Measurements from ENCODE around the gene MYBPH.

MYBPH gene

DNA sequence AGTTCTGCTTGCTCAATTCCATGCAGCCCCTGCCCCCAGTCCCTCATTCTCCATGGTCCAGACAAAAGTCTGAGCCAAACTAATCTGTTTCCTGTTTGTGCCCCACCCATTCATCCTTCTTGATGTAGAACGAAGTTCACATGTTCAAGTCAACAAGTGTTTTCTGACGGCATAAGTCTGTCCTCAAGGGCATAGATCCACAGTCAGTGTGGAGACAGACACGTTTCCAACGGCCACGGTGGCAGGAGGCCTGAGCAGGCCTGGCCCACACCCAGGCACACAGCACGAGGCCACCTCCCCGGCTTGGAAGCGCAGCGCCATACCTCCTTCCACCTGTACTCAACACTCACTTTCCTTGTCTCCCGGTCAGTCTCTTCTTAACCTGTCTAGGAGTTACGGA lies 32.0 kb downstream of the MYBPH start:
- H3K9ac ChIP-seq (ENCODE audit: low read depth, low read length, poor library complexity, severe bottlenecking) = no peak overlapping the region
- H4K20me1 ChIP-seq (ENCODE audit: insufficient read depth, low read length, poor library complexity, severe bottlenecking) = no peaks in the 10 kb centered on the region
- H3K9me2 ChIP-seq (replicated peaks; ENCODE audit: low read depth, low read length) = no peaks in the 10 kb centered on the region
- H2AFZ ChIP-seq (ENCODE audit: low read length) = no peak overlapping the region
- H3K27me3 ChIP-seq (ENCODE audit: insufficient read depth, low read length, poor library complexity, severe bottlenecking) = no peaks in the 10 kb centered on the region
- H3K36me3 ChIP-seq (ENCODE audit: insufficient read depth, low read length) = no peaks in the 10 kb centered on the region
- no peaks in the 10 kb centered on the region for H3K9me3 ChIP-seq (ENCODE audit: insufficient read depth, low read depth, low read length)
- H3F3A ChIP-seq (ENCODE audit: low read depth) = no peaks in the 10 kb centered on the region
- H3K79me2 ChIP-seq (ENCODE audit: insufficient read depth, low read length) = no peaks in the 10 kb centered on the region
- no peak overlapping the region for H3K4me3 ChIP-seq (ENCODE audit: low read length, poor library complexity, severe bottlenecking)
- H3K4me2 ChIP-seq (ENCODE audit: low read depth, low read length, poor library complexity, severe bottlenecking) = no peak overlapping the region
- no peak for TF ChIP-seq CTCF (conservative IDR thresholded peaks at IDR 0.05; ENCODE audit: low read length)
- TF ChIP-seq EZH2phosphoT487 (IDR thresholded peaks at IDR 0.05; ENCODE audit: borderline replicate concordance) = no peak
- no peaks in the 10 kb centered on the region for H3K4me1 ChIP-seq (ENCODE audit: insufficient read depth, low read length, poor library complexity, severe bottlenecking)

DNA sequence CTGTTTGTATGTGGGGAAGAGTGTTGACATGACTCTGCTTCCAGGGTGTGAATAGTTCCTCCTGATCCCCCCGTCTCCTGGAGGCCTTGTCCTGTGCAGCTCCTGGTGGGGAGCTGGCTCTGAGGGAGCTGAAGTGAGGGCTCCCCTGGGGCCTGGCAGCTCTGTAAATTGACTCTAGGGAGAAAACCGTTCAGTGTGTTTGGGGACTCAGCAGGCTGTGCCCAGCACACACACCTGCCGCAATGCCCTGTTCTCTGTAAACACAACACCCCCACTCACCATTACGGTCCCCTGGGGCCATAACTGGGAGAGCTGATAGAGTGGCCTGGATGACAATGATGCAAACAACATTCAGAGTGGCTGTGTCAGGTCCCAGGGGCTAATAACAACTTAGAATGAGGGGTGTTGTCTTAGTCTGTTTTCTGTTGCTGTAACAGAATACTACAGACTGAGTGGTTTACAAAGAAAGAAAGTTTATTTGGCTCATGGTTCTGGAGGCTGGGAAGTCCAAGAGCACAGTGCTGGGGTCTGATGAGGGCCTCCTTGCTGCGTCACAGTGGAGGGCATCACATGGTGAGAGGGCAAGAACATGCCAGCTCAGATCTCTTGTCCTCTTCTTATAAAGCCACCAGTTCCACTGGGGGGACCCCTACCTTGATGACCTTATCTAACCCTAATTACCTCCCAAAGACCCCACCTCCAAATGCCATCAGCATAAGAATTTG lies 32.8 kb downstream of the MYBPH start:
- no peaks in the 10 kb centered on the region for H4K20me1 ChIP-seq (ENCODE audit: insufficient read depth, low read length, poor library complexity, severe bottlenecking)
- TF ChIP-seq CTCF (conservative IDR thresholded peaks at IDR 0.05; ENCODE audit: low read length) (no peak), EZH2phosphoT487 (IDR thresholded peaks at IDR 0.05; ENCODE audit: borderline replicate concordance) (no peak)
- no peaks in the 10 kb centered on the region for H3K79me2 ChIP-seq (ENCODE audit: insufficient read depth, low read length)
- H3K9me3 ChIP-seq (ENCODE audit: insufficient read depth, low read depth, low read length) = no peaks in the 10 kb centered on the region
- no peak overlapping the region for H3K9ac ChIP-seq (ENCODE audit: low read depth, low read length, poor library complexity, severe bottlenecking)
- H3K4me2 ChIP-seq (ENCODE audit: low read depth, low read length, poor library complexity, severe bottlenecking) = no peak overlapping the region
- H3K9me2 ChIP-seq (replicated peaks; ENCODE audit: low read depth, low read length) = no peaks in the 10 kb centered on the region
- H3F3A ChIP-seq (ENCODE audit: low read depth) = no peaks in the 10 kb centered on the region
- H3K27me3 ChIP-seq (ENCODE audit: insufficient read depth, low read length, poor library complexity, severe bottlenecking) = no peaks in the 10 kb centered on the region
- H3K4me3 ChIP-seq (ENCODE audit: low read length, poor library complexity, severe bottlenecking) = no peak overlapping the region
- H3K36me3 ChIP-seq (ENCODE audit: insufficient read depth, low read length) = no peaks in the 10 kb centered on the region
- H2AFZ ChIP-seq (ENCODE audit: low read length) = no peak overlapping the region
- H3K4me1 ChIP-seq (ENCODE audit: insufficient read depth, low read length, poor library complexity, severe bottlenecking) = no peaks in the 10 kb centered on the region

- no peaks in the 10 kb centered on the region for H3K9me3 ChIP-seq (ENCODE audit: insufficient read depth, low read depth, low read length)
- no peak overlapping the region for H3K4me3 ChIP-seq (ENCODE audit: low read length, poor library complexity, severe bottlenecking)
- no peaks in the 10 kb centered on the region for H3K36me3 ChIP-seq (ENCODE audit: insufficient read depth, low read length)
- no peaks in the 10 kb centered on the region for H3K27me3 ChIP-seq (ENCODE audit: insufficient read depth, low read length, poor library complexity, severe bottlenecking)
- no peaks in the 10 kb centered on the region for H4K20me1 ChIP-seq (ENCODE audit: insufficient read depth, low read length, poor library complexity, severe bottlenecking)
- no peaks in the 10 kb centered on the region for H3K79me2 ChIP-seq (ENCODE audit: insufficient read depth, low read length)
- H3K9ac ChIP-seq (ENCODE audit: low read depth, low read length, poor library complexity, severe bottlenecking) = no peak overlapping the region
- H2AFZ ChIP-seq (ENCODE audit: low read length) = no peak overlapping the region
- no peaks in the 10 kb centered on the region for H3F3A ChIP-seq (ENCODE audit: low read depth)
- H3K4me2 ChIP-seq (ENCODE audit: low read depth, low read length, poor library complexity, severe bottlenecking) = no peak overlapping the region
- TF ChIP-seq CTCF (conservative IDR thresholded peaks at IDR 0.05; ENCODE audit: low read length) (no peak), EZH2phosphoT487 (IDR thresholded peaks at IDR 0.05; ENCODE audit: borderline replicate concordance) (no peak)
- no peaks in the 10 kb centered on the region for H3K9me2 ChIP-seq (replicated peaks; ENCODE audit: low read depth, low read length)
- no peaks in the 10 kb centered on the region for H3K4me1 ChIP-seq (ENCODE audit: insufficient read depth, low read length, poor library complexity, severe bottlenecking)
Measured at GRCh38 chr1:203142124-203142523, 33.5 kb downstream of the MYBPH start.
